GM19395 (cell line): ENCODE results near the gene CCDC149.

ENCODE experiments used
- ATAC-seq: cut with Tn5 transposase; IDR thresholded peaks from one replicate; pipeline ENCODE4 v1.9.1; 2021; ENCODE audit warnings: mild to moderate bottlenecking, moderate library complexity; ENCODE audit not compliant: unreplicated experiment

Gene CCDC149

GRCh38 chr4:24805566-24805965, 107.3 kb downstream of the CCDC149 start:
- ATAC-seq: no peak

DNA sequence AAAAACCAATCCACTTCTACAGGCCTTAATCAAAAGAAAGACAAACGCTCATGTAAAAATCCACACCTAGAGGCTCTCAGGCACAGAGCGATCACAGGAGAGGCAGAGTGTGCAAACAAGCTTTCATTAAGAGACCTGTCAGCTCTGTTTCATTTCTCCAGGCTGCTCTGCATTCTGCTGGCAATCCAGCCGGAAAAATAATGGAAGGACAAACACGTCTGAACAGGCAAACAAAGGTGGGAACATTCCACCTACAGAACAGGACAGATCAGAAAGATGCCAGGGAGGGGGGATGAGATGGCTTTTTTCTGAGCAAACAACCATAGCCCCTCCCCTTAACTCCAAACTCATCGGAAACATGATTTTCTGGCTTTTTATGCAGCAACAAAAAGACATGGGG, 107.8 kb downstream of the CCDC149 start:
- ATAC-seq: no peak

GRCh38 chr4:24802648-24803047, 110.2 kb downstream of the CCDC149 start:
- no peak for ATAC-seq

GRCh38 chr4:24801136-24801855, 111.5 kb downstream of the CCDC149 start:
- no peak for ATAC-seq

DNA sequence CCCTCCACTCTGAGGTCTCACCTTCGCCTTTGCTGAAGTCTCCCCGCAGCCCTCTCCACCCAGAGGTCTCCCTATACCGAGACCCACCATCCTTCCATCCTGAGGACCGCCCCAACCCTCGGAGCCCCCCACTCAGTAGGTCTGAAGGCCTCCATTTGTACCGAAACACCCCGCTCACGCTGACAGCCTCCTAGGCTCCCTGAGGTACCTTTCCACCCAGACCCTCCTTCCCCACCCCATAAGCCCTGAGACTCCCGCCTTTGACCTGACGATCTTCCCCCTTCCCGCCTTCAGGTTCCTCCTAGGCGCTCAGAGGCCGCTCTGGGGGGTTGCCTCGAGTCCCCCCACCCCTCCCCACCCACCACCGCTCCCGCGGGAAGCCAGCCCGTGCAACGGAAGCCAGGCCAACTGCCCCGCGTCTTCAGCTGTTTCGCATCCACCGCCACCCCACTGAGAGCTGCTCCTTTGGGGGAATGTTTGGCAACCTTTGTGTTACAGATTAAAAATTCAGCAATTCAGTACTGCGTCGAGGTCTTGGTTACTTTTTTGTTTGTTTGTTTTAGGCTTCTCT, 112.4 kb downstream of the CCDC149 start:
- no peak for ATAC-seq

- ATAC-seq: no peak
Observed at GRCh38 chr4:24799544-24800324, 113.1 kb downstream of the CCDC149 start.

DNA sequence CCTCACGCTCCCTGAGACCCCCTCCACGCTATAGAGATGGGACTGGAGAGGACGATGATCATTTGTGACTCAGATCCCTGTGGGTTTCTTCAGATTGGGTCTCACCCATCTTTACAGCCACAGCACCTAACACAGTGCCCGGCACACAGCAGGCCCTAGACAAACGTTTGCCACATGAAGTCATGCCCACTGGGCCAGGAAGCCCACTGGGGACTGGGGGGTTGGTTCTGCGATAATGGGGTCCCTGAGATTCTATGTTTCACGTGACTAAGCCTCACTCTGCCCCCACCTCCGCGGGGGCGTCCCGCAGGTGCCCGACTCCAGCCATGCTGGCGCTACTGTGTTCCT, 113.7 kb downstream of the CCDC149 start:
- ATAC-seq: no peak

GRCh38 chr4:24798036-24798610, 114.7 kb downstream of the CCDC149 start:
- no peak for ATAC-seq

GRCh38 chr4:24796620-24797019, 116.2 kb downstream of the CCDC149 start:
- no peak for ATAC-seq

GRCh38 chr4:24795666-24796381, 117.0 kb downstream of the CCDC149 start:
- no peak for ATAC-seq

DNA sequence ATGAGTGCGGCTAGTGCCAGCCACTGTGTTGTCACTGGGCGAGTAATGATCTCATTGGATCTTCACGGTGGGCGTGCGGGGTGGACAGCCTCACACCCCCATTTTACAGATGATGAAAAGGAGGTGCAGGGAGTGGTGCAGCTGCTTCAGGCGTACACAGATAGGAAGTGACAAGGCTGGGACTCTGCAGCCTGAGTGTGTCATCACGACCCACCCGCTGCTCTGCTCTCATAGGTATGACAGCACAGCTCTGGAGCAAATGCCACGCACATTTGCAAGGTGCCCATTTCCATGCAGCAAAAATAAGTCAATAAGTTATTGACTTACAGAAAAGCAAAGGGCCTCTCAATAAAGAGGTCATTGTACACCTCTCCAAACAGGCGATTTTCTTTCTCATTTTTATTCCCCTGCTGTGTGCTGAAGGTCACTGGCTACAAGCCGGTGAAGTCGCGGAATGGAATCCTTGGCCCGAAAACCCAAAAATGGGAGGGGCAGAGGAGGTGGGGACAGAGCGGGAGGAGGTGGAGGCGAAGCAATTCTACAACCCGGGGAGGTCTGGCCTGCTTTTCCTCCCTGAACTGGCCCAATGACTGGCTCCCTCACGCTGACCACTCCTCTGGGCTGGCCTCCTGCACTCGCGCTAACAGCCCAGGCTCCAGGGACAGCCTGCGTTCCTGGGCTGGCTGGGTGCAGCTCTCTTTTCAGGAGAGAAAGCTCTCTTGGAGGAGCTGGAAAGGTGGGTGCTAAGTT, 117.8 kb downstream of the CCDC149 start, which contains the start of gene SOD3:
Gene SOD3 (plus strand): TSS at position 658 of the 750 bp plus-strand sequence. CDS start 3,949 bp downstream, outside the sequence.
- ATAC-seq: no peak

GRCh38 chr4:24794480-24794879, 118.4 kb downstream of the CCDC149 start:
- ATAC-seq: no peak

DNA sequence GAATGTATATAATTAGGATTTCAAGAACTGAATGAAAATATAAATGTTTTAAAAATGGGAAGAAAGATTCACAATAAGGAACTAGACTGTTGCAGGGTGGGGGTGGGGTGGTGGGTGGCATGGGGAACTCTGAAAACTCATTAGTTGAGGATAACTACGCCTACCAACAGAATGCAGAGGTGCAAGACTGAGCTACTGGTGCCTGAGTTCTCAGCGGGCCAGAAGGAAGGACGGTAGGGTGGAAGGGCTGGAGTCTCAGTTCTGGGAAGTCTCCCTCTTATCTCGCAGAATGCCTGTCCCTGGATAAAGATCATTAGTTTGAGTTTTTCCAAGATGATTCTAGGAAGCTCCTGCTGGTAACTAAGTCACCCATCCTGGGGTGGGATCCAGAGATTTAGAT, 118.8 kb downstream of the CCDC149 start:
- ATAC-seq: no peak

GRCh38 chr4:24793219-24794005, 119.4 kb downstream of the CCDC149 start:
- ATAC-seq: no peak

GRCh38 chr4:24792552-24792951, 120.3 kb downstream of the CCDC149 start:
- ATAC-seq: no peak

DNA sequence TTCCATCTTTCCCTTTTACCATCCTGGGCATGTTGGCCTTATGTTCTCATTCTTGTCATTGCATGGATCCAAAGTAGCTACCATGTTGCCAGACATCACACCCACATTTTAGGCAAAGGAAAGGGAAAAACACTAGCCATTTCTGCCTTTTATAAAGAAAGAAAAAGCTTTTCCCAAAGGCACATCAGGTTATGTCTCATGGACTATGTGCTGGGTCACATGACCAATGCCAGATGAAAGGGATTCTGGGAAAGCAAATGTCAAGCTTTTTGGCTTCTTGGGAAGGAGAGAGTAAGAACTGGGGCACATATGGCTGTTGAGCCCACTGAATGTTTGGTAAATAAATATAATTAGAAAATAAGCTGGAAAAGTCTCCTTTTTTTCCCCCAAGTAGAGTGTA, 121.8 kb downstream of the CCDC149 start:
- ATAC-seq: no peak

GRCh38 chr4:24783506-24783905, 129.3 kb downstream of the CCDC149 start:
- ATAC-seq: no peak

DNA sequence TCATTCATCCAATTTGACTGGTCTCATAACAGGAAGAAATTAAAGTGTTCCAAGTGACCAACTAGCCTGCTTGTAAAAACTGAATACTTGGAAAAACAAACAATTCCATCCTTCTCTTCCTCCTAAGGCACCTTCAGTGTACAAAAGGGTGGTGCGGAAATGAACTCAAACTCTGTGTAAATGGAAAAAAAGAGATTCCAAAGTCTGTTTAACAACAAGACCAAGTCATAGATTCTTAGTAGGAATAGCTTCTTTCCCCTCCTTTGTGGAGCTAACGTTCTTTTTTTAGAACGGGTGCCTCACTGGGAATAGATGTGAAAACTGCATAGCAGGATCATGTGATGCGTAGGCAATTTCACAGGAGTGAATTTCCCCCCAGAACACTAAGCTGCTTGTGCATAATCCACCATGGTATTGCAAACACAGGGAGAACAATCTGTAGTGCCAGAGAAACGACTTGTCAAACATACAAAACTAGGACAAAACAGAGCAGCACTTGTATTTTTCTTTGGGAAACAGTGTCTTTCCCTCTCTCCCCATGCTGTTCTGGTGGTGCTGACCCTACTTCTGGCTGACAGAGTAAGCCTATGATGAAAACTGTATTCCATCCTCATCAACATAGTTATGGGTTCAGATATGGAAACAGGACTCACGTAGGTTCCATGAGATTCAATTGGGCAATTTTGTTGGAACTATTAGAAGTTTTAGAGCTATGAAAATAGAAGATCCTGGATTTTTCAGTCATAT, 130.7 kb downstream of the CCDC149 start:
- ATAC-seq: no peak
